HG03039 (cell line): ENCODE results near the gene METTL25.

ENCODE experiments used
- ATAC-seq: cut with Tn5 transposase; IDR thresholded peaks from one replicate; pipeline ENCODE4 v1.9.1; 2021; ENCODE audit warnings: mild to moderate bottlenecking, moderate library complexity; ENCODE audit not compliant: unreplicated experiment

Gene METTL25

DNA sequence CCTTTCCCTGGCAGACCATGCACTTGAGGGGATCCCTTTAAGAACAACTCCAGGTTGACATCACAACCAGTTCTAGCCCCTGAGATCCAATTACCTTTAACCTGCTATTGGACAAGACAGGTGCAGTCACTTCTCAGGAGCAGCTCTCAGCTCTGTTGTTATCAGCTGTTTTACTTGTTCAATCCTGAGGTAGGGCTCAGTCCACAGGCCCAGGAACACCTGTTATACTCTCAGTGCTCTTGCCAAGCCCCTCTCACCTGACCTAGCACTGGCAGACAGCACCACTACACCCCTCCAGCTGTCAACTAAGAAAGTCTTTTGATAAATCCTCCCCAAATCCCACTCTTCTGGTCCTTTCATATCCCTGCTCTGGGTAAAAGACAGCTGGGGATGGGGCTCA, 164.4 kb downstream of the METTL25 start:
- no peak for ATAC-seq

DNA sequence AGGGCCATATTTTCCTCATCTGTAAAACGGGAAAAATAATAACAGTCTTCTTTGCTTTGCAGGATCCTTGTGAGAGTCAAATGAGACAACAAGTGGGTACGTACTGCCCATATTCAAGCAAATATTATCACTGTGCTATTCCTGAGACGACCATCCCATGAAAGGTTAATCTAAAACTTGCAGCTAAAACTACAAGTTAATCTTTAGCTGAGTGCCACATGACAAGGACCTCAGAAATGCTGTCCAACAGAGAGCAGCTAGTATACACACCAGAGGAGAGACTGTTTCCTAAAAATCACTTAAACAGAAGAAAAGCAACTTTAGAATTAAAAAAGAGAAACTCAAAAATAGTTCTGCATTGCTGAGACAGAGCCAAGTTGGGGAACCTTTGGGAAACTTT, 165.7 kb downstream of the METTL25 start:
- ATAC-seq: no peak

DNA sequence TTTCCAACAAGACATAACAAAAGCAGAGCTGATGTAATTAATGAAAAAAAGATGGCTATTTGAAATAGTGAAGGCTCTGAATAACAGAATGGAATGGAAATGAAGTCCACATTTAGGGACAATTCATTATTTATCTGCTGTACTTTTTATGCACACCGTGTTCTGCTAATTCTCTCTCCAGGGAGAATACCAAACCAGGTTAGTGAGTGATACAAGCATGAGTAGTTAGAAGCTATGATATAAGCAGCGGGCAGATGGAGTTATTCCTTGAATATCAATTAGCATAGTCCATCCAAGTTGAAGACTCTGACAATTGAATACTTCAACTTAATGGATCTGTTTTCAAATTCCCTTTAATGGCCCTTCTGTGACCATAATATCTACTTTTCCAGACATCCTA, 166.3 kb downstream of the METTL25 start:
- no peak for ATAC-seq

DNA sequence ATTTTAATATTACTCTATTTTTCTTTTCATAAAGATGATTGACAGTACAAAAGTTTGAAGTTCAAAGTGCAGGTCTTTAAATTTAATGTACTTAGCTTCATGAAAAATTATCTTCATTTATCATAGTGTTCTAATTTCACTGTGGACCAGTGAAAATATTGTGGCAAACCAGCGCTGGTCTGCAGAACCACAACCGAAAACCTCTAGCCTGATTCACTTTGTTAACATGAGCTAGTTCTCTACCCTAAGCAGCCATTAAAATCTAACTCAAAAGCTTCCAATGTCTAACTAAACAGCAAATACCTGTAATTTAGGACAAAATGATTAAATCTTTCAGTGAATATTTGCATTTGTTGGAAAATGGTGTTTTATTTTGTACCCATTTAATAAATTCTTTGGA, 167.3 kb downstream of the METTL25 start:
- ATAC-seq: no peak

DNA sequence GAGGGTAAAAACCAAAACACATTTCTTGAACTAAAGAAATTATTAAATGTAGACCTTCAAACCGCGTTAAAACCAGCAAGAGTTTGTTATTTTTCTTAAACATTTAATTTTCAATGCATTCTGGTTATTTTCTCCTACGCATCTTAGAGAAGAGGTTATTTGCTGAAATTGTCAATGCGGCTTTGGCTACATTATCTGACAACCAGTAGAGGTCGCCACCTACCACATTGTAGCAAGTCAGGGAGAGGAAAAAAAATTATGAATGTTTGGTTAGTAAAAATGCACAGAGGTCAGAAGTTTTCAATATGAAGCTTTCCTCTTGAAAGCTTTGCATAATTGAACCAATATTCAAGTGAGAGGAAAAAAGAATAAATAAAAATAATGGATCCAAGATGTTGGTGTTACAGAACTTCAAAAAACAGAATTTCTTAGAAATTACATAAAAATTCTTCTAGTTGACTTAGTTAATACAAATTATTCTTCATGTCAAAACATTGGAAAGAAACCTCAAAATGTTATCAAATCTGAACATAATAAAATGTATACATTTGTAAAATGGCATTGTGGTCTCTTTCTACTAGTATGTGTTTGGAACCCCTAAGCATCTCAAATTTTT, 168.9 kb downstream of the METTL25 start:
- peak; percentile 69 for ATAC-seq
